K562 (cell line): ENCODE data around the gene CEP78.

Source experiments
- CTCF ChIP-seq, 3 experiments: IDR thresholded peaks in 2 of 3; conservative IDR thresholded peaks in 1 of 3; 2 replicates each; pipeline ENCODE4 v1.5.1; 2011 to 2012; ENCODE audit warnings: low read length in 3 of 3, mild to moderate bottlenecking in 3 of 3, control low read depth in 2 of 3, improper control_type of control experiment in 1 of 3, inconsistent platforms in 1 of 3, low read depth in 1 of 3, mixed read lengths in 1 of 3, moderate library complexity in 1 of 3; ENCODE audit not compliant: insufficient read depth in 2 of 3
- HNRNPL ChIP-seq: fragments of 200-400 bp; formaldehyde crosslinking; IDR thresholded peaks from 2 replicates; pipeline ENCODE4 v1.6.1; 2017; ENCODE audit warnings: low read depth, mild to moderate bottlenecking, low read length
- MYC ChIP-seq, 2 experiments: fragments of 250-450 bp in 1 of 2; sonication (Bioruptor Pico) in 1 of 2; IDR thresholded peaks; 2 replicates each; pipeline versions ENCODE4 v1.5.1 to v1.6.1; 2012 to 2021; ENCODE audit warnings: low read depth in 2 of 2, borderline replicate concordance in 1 of 2, improper control_type of control experiment in 1 of 2, low read length in 1 of 2, mild to moderate bottlenecking in 1 of 2, moderate library complexity in 1 of 2
- ZNF785 ChIP-seq: fragments of 250-450 bp; sonication (Bioruptor Pico); IDR thresholded peaks from 2 replicates; pipeline ENCODE4 v1.4.0; 2020; ENCODE audit warnings: mild to moderate bottlenecking

- TF ChIP-seq HNRNPL (no peak), MYC (IDR thresholded peaks at IDR 0.05; ENCODE audit: low read depth, low read length) (no peak), MYC (CRISPR knock-in tag; IDR thresholded peaks at IDR 0.05; ENCODE audit: borderline replicate concordance, low read depth) (no peak), ZNF785 (CRISPR knock-in tag) (no peak), CTCF (IDR thresholded peaks at IDR 0.05 in 2 of 3, conservative IDR thresholded peaks at IDR 0.05 in 1 of 3; ENCODE audit: insufficient read depth in 2 of 3, low read depth in 1 of 3, low read length in 3 of 3) (no peak)
These were observed 60.5 kb downstream of the CEP78 start for GRCh38 chr9:78296201-78296892.
